Small intestine (tissue), 7 donors: ENCODE measurements around the gene VWA2. TPM values are rescaled to one million over a fixed set of nuclear protein-coding genes. Genes with fewer than 3 reads are reported as not detected.

ENCODE experiments used
- DNase-seq, 2 donors: peaks; one replicate each; pipeline versions ENCODE4 v3.0.0 to v3.0.0-alpha.2; 2013
- FAIRE-seq: peaks from 2 replicates; lab custom pipeline; 2012; peaks lifted over from hg19 to GRCh38; lab: Jason Lieb, UNC
- H3K27ac ChIP-seq, 3 donors: one replicate each; pipeline ENCODE4 v1.5.1; 2013; ENCODE audit warnings: low read length in 2 of 3, mild to moderate bottlenecking in 2 of 3, control low read depth in 1 of 3, inconsistent platforms in 1 of 3, low read depth in 1 of 3, moderate library complexity in 1 of 3
- H3K27me3 ChIP-seq, 3 donors: one replicate each; pipeline ENCODE4 v1.6.1; 2013; ENCODE audit warnings: low read length in 3 of 3, inconsistent platforms in 1 of 3; ENCODE audit not compliant: control insufficient read depth in 3 of 3, insufficient read depth in 3 of 3
- H3K36me3 ChIP-seq, 3 donors: one replicate each; pipeline ENCODE4 v1.6.1; 2013; ENCODE audit warnings: low read length in 3 of 3, inconsistent platforms in 1 of 3, low read depth in 1 of 3, mild to moderate bottlenecking in 1 of 3, moderate library complexity in 1 of 3; ENCODE audit not compliant: control insufficient read depth in 3 of 3, insufficient read depth in 2 of 3
- H3K4me1 ChIP-seq, 3 donors: one replicate each; pipeline ENCODE4 v1.6.1; 2013; ENCODE audit warnings: low read length in 2 of 3, inconsistent platforms in 1 of 3, low read depth in 1 of 3, mild to moderate bottlenecking in 1 of 3, moderate library complexity in 1 of 3; ENCODE audit not compliant: control insufficient read depth in 3 of 3, insufficient read depth in 2 of 3
- H3K4me3 ChIP-seq, 3 donors: one replicate each; pipeline ENCODE4 v1.5.1; 2013; ENCODE audit warnings: low read length in 3 of 3, control low read depth in 1 of 3, inconsistent platforms in 1 of 3, low read depth in 1 of 3, mild to moderate bottlenecking in 1 of 3, moderate library complexity in 1 of 3
- H3K9me3 ChIP-seq, 2 donors: one replicate each; pipeline ENCODE4 v1.6.1; 2013; ENCODE audit warnings: low read depth in 1 of 2, low read length in 1 of 2; ENCODE audit not compliant: control insufficient read depth in 2 of 2, insufficient read depth in 1 of 2
- WGBS, 3 donors: extraction: QIAGEN DNeasy Blood & Tissue Kit; methylation state at CpG; one replicate each; pipeline ENCODE4 v1.1.7; 2013; 5-methylcytosine and 5-hydroxymethylcytosine counted together
- polyA plus RNA-seq, 4 donors: library from polyadenylated mRNA; stranded (reverse) in 3 of 4; unstranded in 1 of 4; fragments of 200-250 nt in 3 of 4; fragments of 120-200 nt in 1 of 4; gene quantifications; one replicate each; pipeline versions ENCODE4 v1.2.1 to v1.2.3, GENCODE V29; 2013
- donor health status: healthy with polysubstance abuse.
- donor health status: control.
- donor health status: control.
- donor health status: Bipolar disorder and iron deficiency.
- donor health status: healthy.

The VWA2 gene
- polyA plus RNA-seq, 4 donors: 3.0 to 13.8 TPM; not detected in 2

GRCh38 chr10:114250716-114251115 is 11.7 kb downstream of the VWA2 start:
- Histone ChIP-seq H3K4me1 (peaks cover 0 to 2% (median 0%) of the 10 kb centered on the region in 3 donors), H3K9me3 (no peaks in the 10 kb centered on the region), H3K27me3 (peaks cover 0 to 2% (median 0%) of the 10 kb centered on the region in 3 donors), H3K4me3 (no peak overlapping the region), H3K36me3 (peaks cover 0 to 9% (median 0%) of the 10 kb centered on the region in 3 donors), H3K27ac (no peak overlapping the region)
- FAIRE-seq (no peak), DNase-seq (peak in 1 of 2 donors; percentile 48)
- WGBS, 3 donors: 88 to 96% (median 92%) methylated on average over 1 of the region's 1 CpG

- Histone ChIP-seq H3K9me3 (no peaks in the 10 kb centered on the region), H3K27me3 (peaks cover 0 to 2% (median 0%) of the 10 kb centered on the region in 3 donors), H3K27ac (no peak overlapping the region), H3K4me3 (no peak overlapping the region), H3K4me1 (peaks cover 0 to 1% (median 0%) of the 10 kb centered on the region in 3 donors), H3K36me3 (peaks cover 0 to 9% (median 0%) of the 10 kb centered on the region in 3 donors)
- WGBS, 3 donors: 93 to 99% (median 97%) methylated on average over 5 of the region's 5 CpGs
- DNase-seq (no peak), FAIRE-seq (no peak)
Observed at GRCh38 chr10:114252092-114252491, 13.0 kb downstream of the VWA2 start.

- no peak for DNase-seq
- Histone ChIP-seq H3K4me3 (no peak overlapping the region), H3K36me3 (peaks cover 0 to 9% (median 0%) of the 10 kb centered on the region in 3 donors), H3K4me1 (no peaks in the 10 kb centered on the region), H3K27ac (no peak overlapping the region), H3K27me3 (peaks cover 0 to 2% (median 0%) of the 10 kb centered on the region in 3 donors), H3K9me3 (no peaks in the 10 kb centered on the region)
- WGBS, 3 donors: 72 to 98% (median 75%) methylated on average over 3 to 4 of the region's 7 CpGs
- FAIRE-seq: no peak
Observed at GRCh38 chr10:114252883-114253282, 13.8 kb downstream of the VWA2 start.

GRCh38 chr10:114255227-114255626 is 16.2 kb downstream of the VWA2 start:
- 91 to 95% (median 93%) methylated on average over 1 of the region's 1 CpG for WGBS, 3 donors

GRCh38 chr10:114256008-114256765 is 17.1 kb downstream of the VWA2 start:
- H3K36me3 ChIP-seq: peaks cover 0 to 11% (median 0%) of the 10 kb centered on the region in 3 donors
- H3K27me3 ChIP-seq: no peaks in the 10 kb centered on the region
- no peaks in the 10 kb centered on the region for H3K4me1 ChIP-seq
- no peak overlapping the region for H3K27ac ChIP-seq
- DNase-seq (no peak), FAIRE-seq (no peak)
- 81 to 88% (median 84%) methylated on average over 12 of the region's 12 CpGs for WGBS, 3 donors
- H3K4me3 ChIP-seq: no peak overlapping the region
- H3K9me3 ChIP-seq: no peaks in the 10 kb centered on the region

More at GRCh38 chr10:114255227-114255626, 16.2 kb downstream of the VWA2 start:
- Histone ChIP-seq H3K4me1 (no peaks in the 10 kb centered on the region), H3K9me3 (no peaks in the 10 kb centered on the region), H3K27me3 (peaks cover 0 to 2% (median 0%) of the 10 kb centered on the region in 3 donors), H3K27ac (no peak overlapping the region), H3K4me3 (no peak overlapping the region), H3K36me3 (peaks cover 0 to 11% (median 0%) of the 10 kb centered on the region in 3 donors)
- DNase-seq (no peak), FAIRE-seq (no peak)

- H3K27me3 ChIP-seq: no peaks in the 10 kb centered on the region
- H3K4me1 ChIP-seq: no peaks in the 10 kb centered on the region
- H3K27ac ChIP-seq: no peak overlapping the region
- FAIRE-seq (no peak), DNase-seq (no peak)
- H3K9me3 ChIP-seq: no peaks in the 10 kb centered on the region
- WGBS, 3 donors: 87 to 90% (median 89%) methylated on average over 3 of the region's 3 CpGs
- peaks cover 0 to 11% (median 0%) of the 10 kb centered on the region in 3 donors for H3K36me3 ChIP-seq
- H3K4me3 ChIP-seq: no peak overlapping the region
Observed at GRCh38 chr10:114256822-114257221, 17.8 kb downstream of the VWA2 start.

- Histone ChIP-seq H3K4me3 (no peak overlapping the region), H3K9me3 (no peaks in the 10 kb centered on the region), H3K27ac (no peak overlapping the region), H3K4me1 (no peaks in the 10 kb centered on the region), H3K36me3 (peaks cover 0 to 14% (median 0%) of the 10 kb centered on the region in 3 donors), H3K27me3 (no peaks in the 10 kb centered on the region)
- WGBS, 3 donors: 66 to 70% (median 68%) methylated on average over 3 of the region's 3 CpGs
- DNase-seq (no peak), FAIRE-seq (no peak)
Observed at GRCh38 chr10:114257498-114257897, 18.4 kb downstream of the VWA2 start.

- no peak overlapping the region for H3K27ac ChIP-seq
- H3K36me3 ChIP-seq: peaks cover 0 to 17% (median 0%) of the 10 kb centered on the region in 3 donors
- FAIRE-seq (no peak), DNase-seq (peak in 1 of 2 donors; percentile 32)
- H3K27me3 ChIP-seq: no peaks in the 10 kb centered on the region
- no peak overlapping the region for H3K4me3 ChIP-seq
- H3K9me3 ChIP-seq: no peaks in the 10 kb centered on the region
- WGBS, 3 donors: 60 to 64% (median 61%) methylated on average over 5 of the region's 5 CpGs
- H3K4me1 ChIP-seq: no peaks in the 10 kb centered on the region
Observed at GRCh38 chr10:114258274-114258840, 19.3 kb downstream of the VWA2 start.
